K562 (cell line): ENCODE data around the gene SEMA3C.

Source experiments
- CBX8 ChIP-seq: fragments of 200-600 bp; sonication (generic); IDR thresholded peaks from 2 replicates; pipeline ENCODE4 v1.6.1; 2012; ENCODE audit warnings: borderline replicate concordance, mixed run types, low read depth, mild to moderate bottlenecking, moderate library complexity, mixed read lengths, low read length, control low read depth, inconsistent platforms; ENCODE audit not compliant: poor library complexity, severe bottlenecking; ENCODE audit errors: extremely low read depth
- MGA ChIP-seq: fragments of 450-650 bp; IDR thresholded peaks from 2 replicates; pipeline ENCODE4 v1.6.1; 2016; ENCODE audit warnings: mild to moderate bottlenecking, moderate library complexity
- NFIX ChIP-seq: fragments of 250-450 bp; sonication (Bioruptor Pico); IDR thresholded peaks from 2 replicates; pipeline ENCODE4 v1.4.0; 2020; ENCODE audit warnings: low read depth, mild to moderate bottlenecking, moderate library complexity
- ZNF224 ChIP-seq: sonication (generic); formaldehyde crosslinking; IDR thresholded peaks from 2 replicates; pipeline ENCODE4 v1.8.0; 2022; ENCODE audit warnings: mild to moderate bottlenecking, missing genetic modification reagents

DNA sequence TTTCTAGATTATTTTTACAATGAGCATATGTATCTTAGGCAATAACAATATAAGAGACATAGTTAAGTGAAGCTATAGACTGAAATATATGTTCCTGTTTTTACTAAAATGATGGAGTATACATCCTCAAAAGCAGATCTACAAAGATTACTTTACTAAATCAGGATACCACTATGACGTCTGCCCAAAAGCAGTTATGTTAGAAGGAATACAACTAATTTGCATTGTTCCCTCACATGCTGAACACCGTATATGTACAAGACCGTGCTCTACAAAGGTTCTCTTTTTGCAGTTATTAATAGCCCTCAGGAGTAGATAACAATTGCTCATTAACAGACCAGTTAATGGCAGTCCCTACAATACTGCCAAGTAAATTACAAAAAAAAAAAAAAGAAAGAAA, 143.0 kb downstream of the SEMA3C start:
- TF ChIP-seq CBX8 = no peak
- no peak for TF ChIP-seq NFIX (CRISPR knock-in tag)
- TF ChIP-seq MGA = no peak
- TF ChIP-seq ZNF224 (CRISPR knock-in tag) = no peak
